ENCODE data around the gene SLC4A5.

DNA sequence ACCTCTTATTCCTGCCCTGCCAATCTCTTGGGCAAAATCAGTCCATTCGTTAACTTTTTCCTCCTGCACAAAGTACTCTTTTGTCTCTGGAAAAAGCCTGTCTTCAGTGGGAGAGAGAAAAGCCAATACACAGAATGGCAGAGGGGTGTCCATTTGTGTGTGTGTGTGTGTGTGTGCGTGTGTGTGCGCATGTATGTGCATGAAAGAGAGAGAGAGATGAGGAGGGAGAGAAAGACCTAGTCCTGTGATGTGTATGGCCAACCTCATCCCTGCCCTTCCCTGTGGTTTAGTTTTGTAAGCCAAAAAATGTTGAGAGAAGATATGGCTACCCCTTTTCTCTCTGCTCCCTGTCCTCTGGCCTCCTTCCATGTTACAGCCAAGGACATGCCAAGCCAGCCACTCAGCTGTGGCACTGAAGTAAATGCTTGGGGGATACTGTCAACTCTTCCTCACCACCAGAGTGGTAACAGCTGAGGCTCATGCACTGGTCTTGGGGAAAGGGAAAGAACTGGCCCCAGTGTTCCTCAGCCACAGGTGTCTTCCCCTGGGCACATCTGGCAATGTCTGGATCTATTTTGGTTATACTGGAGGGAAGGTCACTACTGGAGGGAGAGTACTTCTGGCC is 10.6 kb downstream of the SLC4A5 start:
- TF ChIP-seq EP300 (IDR thresholded peaks at IDR 0.05; ENCODE audit: borderline replicate concordance) (no peak), YY1 (IDR thresholded peaks at IDR 0.05; ENCODE audit: low read depth) (no peak), EGR1 (IDR thresholded peaks at IDR 0.05) (no peak), ZBTB7A (IDR thresholded peaks at IDR 0.05; ENCODE audit: low read depth) (no peak), TEAD4 (IDR thresholded peaks at IDR 0.05) (no peak), TCF12 (IDR thresholded peaks at IDR 0.05; ENCODE audit: low read depth) (no peak), CEBPB (IDR thresholded peaks at IDR 0.05) (no peak)
- TF ChIP-seq, protein P1, sequence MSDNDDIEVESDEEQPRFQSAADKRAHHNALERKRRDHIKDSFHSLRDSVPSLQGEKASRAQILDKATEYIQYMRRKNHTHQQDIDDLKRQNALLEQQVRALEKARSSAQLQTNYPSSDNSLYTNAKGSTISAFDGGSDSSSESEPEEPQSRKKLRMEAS (IDR thresholded peaks at IDR 0.05), result no peak
- TF ChIP-seq, protein P2, sequence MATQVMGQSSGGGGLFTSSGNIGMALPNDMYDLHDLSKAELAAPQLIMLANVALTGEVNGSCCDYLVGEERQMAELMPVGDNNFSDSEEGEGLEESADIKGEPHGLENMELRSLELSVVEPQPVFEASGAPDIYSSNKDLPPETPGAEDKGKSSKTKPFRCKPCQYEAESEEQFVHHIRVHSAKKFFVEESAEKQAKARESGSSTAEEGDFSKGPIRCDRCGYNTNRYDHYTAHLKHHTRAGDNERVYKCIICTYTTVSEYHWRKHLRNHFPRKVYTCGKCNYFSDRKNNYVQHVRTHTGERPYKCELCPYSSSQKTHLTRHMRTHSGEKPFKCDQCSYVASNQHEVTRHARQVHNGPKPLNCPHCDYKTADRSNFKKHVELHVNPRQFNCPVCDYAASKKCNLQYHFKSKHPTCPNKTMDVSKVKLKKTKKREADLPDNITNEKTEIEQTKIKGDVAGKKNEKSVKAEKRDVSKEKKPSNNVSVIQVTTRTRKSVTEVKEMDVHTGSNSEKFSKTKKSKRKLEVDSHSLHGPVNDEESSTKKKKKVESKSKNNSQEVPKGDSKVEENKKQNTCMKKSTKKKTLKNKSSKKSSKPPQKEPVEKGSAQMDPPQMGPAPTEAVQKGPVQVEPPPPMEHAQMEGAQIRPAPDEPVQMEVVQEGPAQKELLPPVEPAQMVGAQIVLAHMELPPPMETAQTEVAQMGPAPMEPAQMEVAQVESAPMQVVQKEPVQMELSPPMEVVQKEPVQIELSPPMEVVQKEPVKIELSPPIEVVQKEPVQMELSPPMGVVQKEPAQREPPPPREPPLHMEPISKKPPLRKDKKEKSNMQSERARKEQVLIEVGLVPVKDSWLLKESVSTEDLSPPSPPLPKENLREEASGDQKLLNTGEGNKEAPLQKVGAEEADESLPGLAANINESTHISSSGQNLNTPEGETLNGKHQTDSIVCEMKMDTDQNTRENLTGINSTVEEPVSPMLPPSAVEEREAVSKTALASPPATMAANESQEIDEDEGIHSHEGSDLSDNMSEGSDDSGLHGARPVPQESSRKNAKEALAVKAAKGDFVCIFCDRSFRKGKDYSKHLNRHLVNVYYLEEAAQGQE (IDR thresholded peaks at IDR 0.05; ENCODE audit: low read depth), result no peak
